Fibroblast of pulmonary artery (primary cell): ENCODE data around the gene PSMG3.
"Not testable (repeated sequence)": the region's sequence is repeated elsewhere in the genome, so short reads cannot be mapped to it uniquely, and the experiment has no call there.

ENCODE experiments used
- DNase-seq: peaks from one replicate; pipeline ENCODE4 v3.0.0-alpha.2; 2010; ENCODE audit warnings: low read depth
- H3K4me3 ChIP-seq: replicated peaks from 2 replicates; pipeline ENCODE4 v1.5.1; 2011; ENCODE audit warnings: low read depth, mild to moderate bottlenecking, control low read depth, low read length, moderate library complexity
- CTCF ChIP-seq: IDR thresholded peaks from 2 replicates; pipeline ENCODE4 v1.5.1; 2011; ENCODE audit warnings: mild to moderate bottlenecking, control low read depth, low read length, inconsistent platforms; ENCODE audit errors: missing control alignments

The PSMG3 gene

GRCh38 chr7:1587738-1588137, 17.9 kb upstream of the PSMG3 start:
- no peak for TF ChIP-seq CTCF
- H3K4me3 ChIP-seq, result no peak overlapping the region
- DNase-seq, result no peak

GRCh38 chr7:1586827-1587705, 17.2 kb upstream of the PSMG3 start:
- H3K4me3 ChIP-seq, result no peak overlapping the region
- DNase-seq, result no peak
- no peak for TF ChIP-seq CTCF

GRCh38 chr7:1586126-1586826, 16.4 kb upstream of the PSMG3 start:
- no peak for DNase-seq
- no peak overlapping the region for H3K4me3 ChIP-seq
- no peak for TF ChIP-seq CTCF

- no peak for TF ChIP-seq CTCF
- no peak overlapping the region for H3K4me3 ChIP-seq
- DNase-seq, result no peak
Observed at GRCh38 chr7:1585142-1585981, 15.5 kb upstream of the PSMG3 start.

GRCh38 chr7:1584700-1585099, 14.9 kb upstream of the PSMG3 start:
- DNase-seq, result no peak
- H3K4me3 ChIP-seq, result no peak overlapping the region
- no peak for TF ChIP-seq CTCF

- not testable (repeated sequence) for H3K4me3 ChIP-seq, DNase-seq
Observed at GRCh38 chr7:1583241-1583930, 13.6 kb upstream of the PSMG3 start.
